Gastroesophageal sphincter (tissue), 4 donors: ENCODE results near the gene RASL12. TPM values are rescaled to one million over a fixed set of nuclear protein-coding genes. Genes with fewer than 3 reads are reported as not detected.

Experiments
- ATAC-seq: fragments of 150-250 bp; one replicate; pipeline ENCODE4 v1.9.1; 2016; ENCODE audit warnings: mild to moderate bottlenecking, moderate library complexity
- H3K27ac ChIP-seq, 4 donors: fragments of 200-600 bp; sonication (generic) in 3 of 4; 1 replicate in 3 of 4; 2 replicates in 1 of 4; pipeline ENCODE4 v1.5.1; 2016 to 2019
- H3K27me3 ChIP-seq: fragments of 200-600 bp; sonication (generic); one replicate; pipeline ENCODE4 v1.5.1; 2019
- H3K36me3 ChIP-seq, 2 donors: fragments of 200-600 bp; sonication (generic); one replicate each; pipeline ENCODE4 v1.5.1; 2019; ENCODE audit warnings: control low read depth in 1 of 2
- H3K4me1 ChIP-seq, 3 donors: fragments of 200-600 bp; sonication (generic); 1 replicate in 2 of 3; 2 replicates in 1 of 3; pipeline ENCODE4 v1.5.1; 2016 to 2019; ENCODE audit warnings: control low read depth in 2 of 3
- H3K4me3 ChIP-seq, 2 donors: fragments of 200-600 bp; sonication (generic); one replicate each; pipeline ENCODE4 v1.5.1; 2019; ENCODE audit warnings: mild to moderate bottlenecking in 1 of 2, moderate library complexity in 1 of 2
- H3K9me3 ChIP-seq, 3 donors: fragments of 200-600 bp; sonication (generic); one replicate each; pipeline ENCODE4 v1.5.1; 2017 to 2019; ENCODE audit warnings: control low read depth in 2 of 3
- EP300 ChIP-seq: sonication (generic); formaldehyde crosslinking; IDR thresholded peaks from one replicate; pipeline ENCODE4 v1.6.1; 2017; ENCODE audit warnings: antibody characterized with exemption, mild to moderate bottlenecking
- POLR2A ChIP-seq, 2 donors: fragments of 450-650 bp; IDR thresholded peaks; one replicate each; pipeline ENCODE4 v1.6.1; 2017; ENCODE audit warnings: antibody characterized with exemption in 2 of 2, mild to moderate bottlenecking in 2 of 2, moderate library complexity in 1 of 2
- POLR2AphosphoS5 ChIP-seq: sonication (generic); formaldehyde crosslinking; IDR thresholded peaks from one replicate; pipeline ENCODE4 v1.6.1; 2017; ENCODE audit warnings: antibody characterized with exemption
- whole genome bisulfite sequencing, 2 donors: methylation state at CpG; one replicate each; pipeline ENCODE4 v1.1.5; 2018; ENCODE audit warnings: low coverage in 1 of 2; 5-methylcytosine and 5-hydroxymethylcytosine counted together
- total RNA-seq, 4 donors: library from RNA; depleted of rRNA; stranded (reverse); fragments of >200 nt; gene quantifications; one replicate each; pipeline ENCODE4 v1.1.0, GENCODE V29; 2016
- TF ChIP-seq, protein P1 (sequence below), 4 experiments: fragments of 200-600 bp in 2 of 4; fragments of 450-650 bp in 2 of 4; sonication (generic) in 1 of 4; IDR thresholded peaks; one replicate each; pipeline ENCODE4 v1.5.1; 2017 to 2019; ENCODE audit warnings: antibody characterized with exemption in 4 of 4, mild to moderate bottlenecking in 2 of 4, moderate library complexity in 2 of 4

The RASL12 gene
- total RNA-seq, 4 donors from 2014 or later: 43.2 to 244 (median 179) TPM

DNA sequence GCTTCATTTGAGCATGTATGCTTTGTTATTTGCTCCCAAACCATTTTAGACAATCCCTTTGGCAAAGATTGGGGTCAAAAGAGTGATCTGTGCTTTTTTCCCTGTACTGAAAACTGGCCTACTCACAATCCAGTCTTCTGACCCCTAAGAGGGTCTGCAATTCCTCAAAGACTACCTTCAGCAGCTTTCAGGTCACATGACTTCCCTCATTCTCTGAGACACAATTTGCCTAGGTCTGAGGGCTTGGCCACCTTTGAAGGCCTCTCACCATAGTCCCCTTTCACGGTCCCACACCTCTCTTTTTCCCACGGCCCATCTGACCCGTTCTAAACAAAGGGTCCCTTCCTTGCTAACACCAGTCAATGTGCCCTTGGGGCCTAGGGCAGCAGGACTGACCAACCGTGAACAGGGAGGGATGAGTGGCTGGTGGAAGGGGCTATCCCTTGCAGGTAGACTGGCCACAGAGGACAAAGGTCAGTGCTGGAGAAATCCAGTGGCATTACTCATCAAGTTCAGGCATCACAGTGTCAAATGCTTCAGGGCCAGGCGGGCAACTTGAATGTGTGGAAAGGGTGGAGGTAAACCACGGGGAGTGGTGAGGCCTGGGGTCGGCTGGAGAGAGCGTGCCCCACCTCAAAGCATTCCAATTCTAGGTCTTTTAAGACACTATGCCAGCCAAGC is 10.8 kb downstream of the RASL12 start:
- peaks cover 0 to 76% of the 10 kb centered on the region in 2 donors for H3K36me3 ChIP-seq
- H3K27ac ChIP-seq: peak overlapping the region in 3 of 4 donors; percentile 74 to 95 (median 93)
- TF ChIP-seq EP300: no peak
- no peak for TF ChIP-seq POLR2A (IDR thresholded peaks at IDR 0.05)
- TF ChIP-seq, protein P1, sequence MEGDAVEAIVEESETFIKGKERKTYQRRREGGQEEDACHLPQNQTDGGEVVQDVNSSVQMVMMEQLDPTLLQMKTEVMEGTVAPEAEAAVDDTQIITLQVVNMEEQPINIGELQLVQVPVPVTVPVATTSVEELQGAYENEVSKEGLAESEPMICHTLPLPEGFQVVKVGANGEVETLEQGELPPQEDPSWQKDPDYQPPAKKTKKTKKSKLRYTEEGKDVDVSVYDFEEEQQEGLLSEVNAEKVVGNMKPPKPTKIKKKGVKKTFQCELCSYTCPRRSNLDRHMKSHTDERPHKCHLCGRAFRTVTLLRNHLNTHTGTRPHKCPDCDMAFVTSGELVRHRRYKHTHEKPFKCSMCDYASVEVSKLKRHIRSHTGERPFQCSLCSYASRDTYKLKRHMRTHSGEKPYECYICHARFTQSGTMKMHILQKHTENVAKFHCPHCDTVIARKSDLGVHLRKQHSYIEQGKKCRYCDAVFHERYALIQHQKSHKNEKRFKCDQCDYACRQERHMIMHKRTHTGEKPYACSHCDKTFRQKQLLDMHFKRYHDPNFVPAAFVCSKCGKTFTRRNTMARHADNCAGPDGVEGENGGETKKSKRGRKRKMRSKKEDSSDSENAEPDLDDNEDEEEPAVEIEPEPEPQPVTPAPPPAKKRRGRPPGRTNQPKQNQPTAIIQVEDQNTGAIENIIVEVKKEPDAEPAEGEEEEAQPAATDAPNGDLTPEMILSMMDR (IDR thresholded peaks at IDR 0.05): no peak
- no peak for TF ChIP-seq POLR2AphosphoS5
- 68 to 75% methylated on average over 2 to 8 of the region's 8 CpGs for WGBS, 2 donors
- no peak for ATAC-seq
- H3K4me3 ChIP-seq: no peak overlapping the region
- no peaks in the 10 kb centered on the region for H3K27me3 ChIP-seq
- no peaks in the 10 kb centered on the region for H3K9me3 ChIP-seq
- H3K4me1 ChIP-seq: peaks cover 4 to 84% (median 21%) of the 10 kb centered on the region in 3 donors

DNA sequence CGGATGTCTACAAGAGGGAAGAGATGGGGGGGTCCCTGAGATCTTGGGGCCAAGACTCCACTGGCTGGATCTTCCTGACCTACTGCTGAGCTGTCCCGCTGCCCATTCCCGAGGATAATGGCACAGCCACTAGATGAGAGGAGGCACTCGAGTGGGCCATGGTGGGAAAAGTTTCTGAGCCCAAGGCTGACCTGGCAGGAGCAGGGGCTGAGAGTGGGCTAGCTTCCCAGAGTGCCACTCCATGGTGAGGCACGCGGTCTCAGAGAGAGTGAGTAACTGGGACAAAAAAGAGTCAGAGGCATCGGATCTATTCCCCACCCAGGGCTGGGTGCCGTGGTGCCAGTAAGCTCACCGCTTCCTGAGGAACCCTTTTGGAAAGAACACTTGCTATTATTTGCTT is 11.7 kb downstream of the RASL12 start:
- H3K27ac ChIP-seq: peak overlapping the region; percentile 22 to 95 (median 84)
- H3K36me3 ChIP-seq: peaks cover 0 to 85% of the 10 kb centered on the region in 2 donors
- ATAC-seq: no peak
- H3K9me3 ChIP-seq: no peaks in the 10 kb centered on the region
- 67 to 78% methylated on average over 3 to 6 of the region's 9 CpGs for WGBS, 2 donors
- peaks cover 2 to 77% (median 20%) of the 10 kb centered on the region in 3 donors for H3K4me1 ChIP-seq
- no peaks in the 10 kb centered on the region for H3K27me3 ChIP-seq
- no peak for TF ChIP-seq POLR2A (IDR thresholded peaks at IDR 0.05)
- TF ChIP-seq POLR2AphosphoS5: no peak
- H3K4me3 ChIP-seq: no peak overlapping the region

DNA sequence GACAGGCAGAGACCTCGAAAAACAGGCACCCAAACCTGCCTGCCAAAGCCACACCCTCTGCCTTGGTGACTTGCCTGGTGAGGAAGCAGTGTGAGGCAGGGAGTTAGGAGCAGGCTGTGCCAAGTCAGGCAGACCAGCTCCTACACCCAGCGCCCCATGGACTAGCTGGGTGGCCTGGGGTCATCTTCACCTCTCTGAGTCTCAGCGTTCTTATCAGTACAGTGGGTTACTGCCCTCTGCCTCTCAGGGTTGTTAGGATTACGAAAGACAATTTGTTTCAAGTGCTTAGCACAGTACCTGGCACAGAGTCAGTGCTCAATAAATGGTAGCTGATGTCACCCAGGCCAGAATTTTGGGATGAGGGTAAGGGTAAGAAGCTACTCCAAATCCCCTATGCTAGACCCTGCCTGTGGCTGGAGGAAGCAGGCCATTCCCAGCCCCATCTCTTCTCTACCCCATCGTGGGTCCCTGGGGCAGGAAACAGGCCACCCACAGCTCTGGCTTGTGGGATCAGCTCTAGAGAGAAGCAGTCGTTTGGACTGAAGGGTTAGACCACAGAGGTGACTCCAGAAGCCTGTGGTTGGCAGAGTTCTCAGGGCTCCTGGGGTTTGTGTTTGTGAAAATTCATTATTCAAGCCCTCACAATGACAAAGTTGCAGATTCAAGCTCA is 12.5 kb downstream of the RASL12 start:
- Histone ChIP-seq H3K27me3 (no peaks in the 10 kb centered on the region), H3K9me3 (no peaks in the 10 kb centered on the region), H3K4me3 (no peak overlapping the region), H3K4me1 (peaks cover 0 to 74% (median 19%) of the 10 kb centered on the region in 3 donors), H3K27ac (peak overlapping the region; percentile 22 to 95 (median 84)), H3K36me3 (peaks cover 0 to 88% of the 10 kb centered on the region in 2 donors)
- peak; percentile 55 for ATAC-seq
- TF ChIP-seq POLR2AphosphoS5: no peak
- TF ChIP-seq, protein P1 (IDR thresholded peaks at IDR 0.05): no peak
- 25% methylated on average over 2 of the region's 6 CpGs; no CpG with 5 or more reads in 1 of the 2 donors for WGBS, 2 donors

DNA sequence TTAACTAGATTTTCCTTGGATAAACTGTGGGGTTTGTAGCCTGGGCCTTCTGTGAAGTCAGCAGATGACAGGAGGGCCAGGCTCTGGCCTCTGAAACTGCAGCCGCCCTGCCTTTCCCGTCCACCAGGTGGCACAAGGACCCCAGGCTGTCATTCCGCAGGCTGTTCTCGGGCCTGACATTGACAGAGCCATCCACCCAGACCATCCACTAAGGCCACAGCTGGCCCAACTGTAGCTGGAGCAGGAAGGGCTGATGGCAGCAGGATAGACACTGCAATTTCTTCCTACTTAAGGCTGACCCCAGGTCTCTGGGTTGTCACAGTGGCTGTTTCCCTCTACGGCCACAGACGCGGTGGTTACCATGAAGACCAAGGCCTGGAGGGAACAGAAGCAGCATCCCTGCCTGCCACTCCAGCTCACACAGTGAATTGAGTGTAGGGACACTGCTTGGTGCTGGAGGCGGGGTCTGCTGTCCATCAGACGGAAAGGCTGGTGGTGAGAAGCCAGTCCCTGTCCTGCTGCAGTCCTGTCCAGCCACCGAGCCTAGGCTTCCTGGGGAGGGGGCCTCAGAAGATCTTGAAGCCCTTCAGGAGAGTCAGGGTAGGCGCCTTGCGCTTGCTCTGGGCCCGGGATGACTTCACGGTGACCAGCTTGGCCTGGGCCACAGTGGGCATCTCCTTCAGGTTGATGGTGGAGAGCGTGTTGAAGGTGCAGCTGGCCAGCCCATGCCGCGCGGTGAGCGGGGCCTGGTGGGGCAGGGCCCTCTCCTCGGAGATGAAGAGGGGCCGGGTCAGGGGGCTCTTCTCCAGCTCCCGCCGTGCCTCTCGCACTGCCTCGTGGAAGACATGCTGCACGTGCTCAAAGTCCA is 13.2 kb downstream of the RASL12 start:
- Histone ChIP-seq H3K4me3 (no peak overlapping the region), H3K9me3 (no peaks in the 10 kb centered on the region), H3K4me1 (peaks cover 0 to 74% (median 26%) of the 10 kb centered on the region in 3 donors), H3K36me3 (peaks cover 0 to 86% of the 10 kb centered on the region in 2 donors), H3K27me3 (no peaks in the 10 kb centered on the region), H3K27ac (peak overlapping the region; percentile 1 to 95 (median 84))
- TF ChIP-seq, protein P1 (IDR thresholded peaks at IDR 0.05): peak in 3 of 4 experiments; percentile 95 to 96 (median 96)
- TF ChIP-seq POLR2AphosphoS5: no peak
- ATAC-seq: peak; percentile 70
- 4% methylated on average over 4 of the region's 26 CpGs; no CpG with 5 or more reads in 1 of the 2 donors for WGBS, 2 donors

DNA sequence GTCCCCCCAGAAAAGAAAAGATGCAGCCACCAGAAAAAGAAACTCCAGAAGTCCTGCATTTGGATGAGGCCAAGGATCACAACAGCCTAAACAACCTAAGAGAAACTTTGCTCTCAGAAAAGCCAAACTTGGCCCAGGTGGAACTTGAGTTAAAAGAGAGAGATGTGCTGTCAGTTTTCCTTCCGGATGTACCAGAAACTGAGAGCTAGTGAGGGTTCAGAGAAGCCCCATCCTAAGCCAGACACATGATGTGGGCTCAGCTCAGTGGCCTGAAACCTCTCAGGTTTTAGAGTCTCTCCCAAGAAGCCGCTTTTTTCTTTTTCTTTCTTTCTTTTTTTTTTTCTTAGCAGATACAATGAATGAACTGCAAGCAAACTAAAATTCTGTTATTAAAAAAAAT is 14.8 kb downstream of the RASL12 start:
- ATAC-seq: no peak
- Histone ChIP-seq H3K27ac (peak overlapping the region in 2 of 4 donors; percentile 24 to 95), H3K4me1 (peaks cover 0 to 74% (median 26%) of the 10 kb centered on the region in 3 donors), H3K36me3 (peaks cover 0 to 70% of the 10 kb centered on the region in 2 donors), H3K27me3 (no peaks in the 10 kb centered on the region), H3K4me3 (no peak overlapping the region), H3K9me3 (no peaks in the 10 kb centered on the region)
- 55 to 70% methylated on average over 2 of the region's 2 CpGs for WGBS, 2 donors
- no peak for TF ChIP-seq POLR2AphosphoS5
- TF ChIP-seq, protein P1 (IDR thresholded peaks at IDR 0.05): no peak
- no peak for TF ChIP-seq POLR2A (IDR thresholded peaks at IDR 0.05)
- TF ChIP-seq EP300: no peak
